Astrocyte (in vitro differentiated cells and primary cell): ENCODE data around the gene SLC16A7.

Source experiments
- EZH2 ChIP-seq: IDR thresholded peaks from 2 replicates; pipeline ENCODE4 v1.6.1; 2012; ENCODE audit warnings: mild to moderate bottlenecking, low read length, inconsistent platforms; ENCODE audit not compliant: insufficient read depth
- TF ChIP-seq, protein P1 (sequence below): IDR thresholded peaks from 2 replicates; pipeline ENCODE4 v1.5.1; 2011; ENCODE audit warnings: low read depth, mild to moderate bottlenecking, inconsistent platforms, low read length, moderate library complexity; ENCODE audit not compliant: insufficient read depth

DNA sequence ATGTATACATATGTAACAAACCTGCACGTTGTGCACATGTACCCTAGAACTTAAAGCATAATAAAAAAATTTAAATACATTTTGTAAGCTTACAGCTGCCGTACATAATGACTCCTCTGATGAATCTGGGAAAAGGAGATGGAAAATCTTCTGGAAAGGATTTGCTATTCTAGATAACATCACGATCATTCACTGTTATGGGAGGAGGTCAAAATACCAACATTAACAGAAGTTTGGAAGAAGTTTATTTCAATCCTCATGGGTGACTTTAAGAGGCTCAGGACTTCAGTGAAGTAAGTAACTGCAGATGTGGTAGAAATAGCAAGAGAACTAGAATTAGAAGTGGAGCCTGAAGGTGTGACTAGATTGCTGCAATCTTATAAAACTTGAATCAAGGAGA is 172.2 kb downstream of the SLC16A7 start:
- TF ChIP-seq, protein P1, sequence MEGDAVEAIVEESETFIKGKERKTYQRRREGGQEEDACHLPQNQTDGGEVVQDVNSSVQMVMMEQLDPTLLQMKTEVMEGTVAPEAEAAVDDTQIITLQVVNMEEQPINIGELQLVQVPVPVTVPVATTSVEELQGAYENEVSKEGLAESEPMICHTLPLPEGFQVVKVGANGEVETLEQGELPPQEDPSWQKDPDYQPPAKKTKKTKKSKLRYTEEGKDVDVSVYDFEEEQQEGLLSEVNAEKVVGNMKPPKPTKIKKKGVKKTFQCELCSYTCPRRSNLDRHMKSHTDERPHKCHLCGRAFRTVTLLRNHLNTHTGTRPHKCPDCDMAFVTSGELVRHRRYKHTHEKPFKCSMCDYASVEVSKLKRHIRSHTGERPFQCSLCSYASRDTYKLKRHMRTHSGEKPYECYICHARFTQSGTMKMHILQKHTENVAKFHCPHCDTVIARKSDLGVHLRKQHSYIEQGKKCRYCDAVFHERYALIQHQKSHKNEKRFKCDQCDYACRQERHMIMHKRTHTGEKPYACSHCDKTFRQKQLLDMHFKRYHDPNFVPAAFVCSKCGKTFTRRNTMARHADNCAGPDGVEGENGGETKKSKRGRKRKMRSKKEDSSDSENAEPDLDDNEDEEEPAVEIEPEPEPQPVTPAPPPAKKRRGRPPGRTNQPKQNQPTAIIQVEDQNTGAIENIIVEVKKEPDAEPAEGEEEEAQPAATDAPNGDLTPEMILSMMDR = no peak
- no peak for TF ChIP-seq EZH2
